Mucosa of descending colon (tissue), 3 donors: Measurements from ENCODE around the gene C3orf38. TPM values are rescaled to one million over a fixed set of nuclear protein-coding genes. Genes with fewer than 3 reads are reported as not detected.
"Not testable (repeated sequence)": the region's sequence is repeated elsewhere in the genome, so short reads cannot be mapped to it uniquely, and the experiment has no call there.

Experiments
- ATAC-seq: fragments of 200-7000 bp; cut with Tn5 transposase; one replicate; pipeline ENCODE4 v1.9.1; 2020; ENCODE audit warnings: mild to moderate bottlenecking, moderate library complexity
- DNase-seq, 3 donors: peaks; one replicate each; pipeline ENCODE4 v3.0.0-alpha.2; 2020
- H3K36me3 ChIP-seq: fragments of 200-600 bp; one replicate; pipeline ENCODE4 v1.8.0; 2021; ENCODE audit warnings: low read depth, mild to moderate bottlenecking
- H3K4me1 ChIP-seq: fragments of 200-600 bp; one replicate; pipeline ENCODE4 v1.8.0; 2021; ENCODE audit warnings: low read depth, mild to moderate bottlenecking
- H3K4me3 ChIP-seq: fragments of 200-600 bp; one replicate; pipeline ENCODE4 v1.8.0; 2021; ENCODE audit warnings: mild to moderate bottlenecking
- H3K9me3 ChIP-seq: fragments of 200-600 bp; one replicate; pipeline ENCODE4 v1.8.0; 2021; ENCODE audit warnings: mild to moderate bottlenecking
- intact Hi-C, 2 donors: fragments of 100-400 bp; cut with DNase I in 1 of 2; cut with micrococcal nuclease in 1 of 2; formaldehyde crosslinking; loops; one replicate each; pipeline versions ENCODE4 v1.11.0 to v1.11.1; 2022; cut with DNase I, micrococcal nuclease
- total RNA-seq, 3 donors: library from RNA; stranded (reverse); fragmentation: NEBNext Ultra II Directional in 2 of 3; extraction: Animal tissue kit (Norgen Biotek cat#: 25700) in 2 of 3; gene quantifications; one replicate each; pipeline versions ENCODE4 v1.2.1 to v1.2.4, GENCODE V29; 2021 to 2023
- TF ChIP-seq, protein P1 (sequence below): fragments of 200-600 bp; IDR thresholded peaks from one replicate; pipeline ENCODE4 v1.8.0; 2022; ENCODE audit warnings: antibody characterized with exemption, mild to moderate bottlenecking
- donor health status: DM: no; HTN: no; CAD: no; lungs with moderate emphysema.
- donor health status: DM: no; HTN: no; CAD: no.
- donor health status: DM: no; HTN: yes; CAD: no.

C3orf38 gene
- total RNA-seq, 3 donors from 2014 or later = 18.3 to 25.4 (median 22.8) TPM

DNA sequence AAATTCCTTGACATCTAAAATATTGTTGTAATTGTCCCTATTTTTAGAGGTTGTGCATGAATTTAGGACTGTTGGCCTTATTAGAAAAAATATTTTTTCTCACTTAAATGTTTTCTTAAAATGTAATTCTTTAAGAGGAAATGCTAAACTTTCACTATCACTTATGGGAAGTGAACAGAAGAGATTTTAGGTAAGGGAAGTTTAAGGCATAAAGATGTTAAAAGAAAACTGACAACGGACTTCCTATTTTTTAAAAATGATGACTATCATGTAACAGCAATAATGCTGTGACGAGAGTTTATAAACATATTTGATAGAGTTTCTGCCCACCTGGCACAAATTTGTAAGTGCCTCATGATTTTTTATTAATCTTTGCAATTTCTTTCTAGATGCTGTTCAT lies 3.1 kb downstream of the C3orf38 start:
- H3K9me3 ChIP-seq = no peaks in the 10 kb centered on the region
- intact Hi-C loops = no loop called here
- peaks cover 12% of the 10 kb centered on the region for H3K4me1 ChIP-seq
- ATAC-seq (no peak), DNase-seq (no peak)
- peaks cover 7% of the 10 kb centered on the region for H3K36me3 ChIP-seq
- no peak overlapping the region for H3K4me3 ChIP-seq
- TF ChIP-seq, protein P1, sequence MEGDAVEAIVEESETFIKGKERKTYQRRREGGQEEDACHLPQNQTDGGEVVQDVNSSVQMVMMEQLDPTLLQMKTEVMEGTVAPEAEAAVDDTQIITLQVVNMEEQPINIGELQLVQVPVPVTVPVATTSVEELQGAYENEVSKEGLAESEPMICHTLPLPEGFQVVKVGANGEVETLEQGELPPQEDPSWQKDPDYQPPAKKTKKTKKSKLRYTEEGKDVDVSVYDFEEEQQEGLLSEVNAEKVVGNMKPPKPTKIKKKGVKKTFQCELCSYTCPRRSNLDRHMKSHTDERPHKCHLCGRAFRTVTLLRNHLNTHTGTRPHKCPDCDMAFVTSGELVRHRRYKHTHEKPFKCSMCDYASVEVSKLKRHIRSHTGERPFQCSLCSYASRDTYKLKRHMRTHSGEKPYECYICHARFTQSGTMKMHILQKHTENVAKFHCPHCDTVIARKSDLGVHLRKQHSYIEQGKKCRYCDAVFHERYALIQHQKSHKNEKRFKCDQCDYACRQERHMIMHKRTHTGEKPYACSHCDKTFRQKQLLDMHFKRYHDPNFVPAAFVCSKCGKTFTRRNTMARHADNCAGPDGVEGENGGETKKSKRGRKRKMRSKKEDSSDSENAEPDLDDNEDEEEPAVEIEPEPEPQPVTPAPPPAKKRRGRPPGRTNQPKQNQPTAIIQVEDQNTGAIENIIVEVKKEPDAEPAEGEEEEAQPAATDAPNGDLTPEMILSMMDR = no peak

DNA sequence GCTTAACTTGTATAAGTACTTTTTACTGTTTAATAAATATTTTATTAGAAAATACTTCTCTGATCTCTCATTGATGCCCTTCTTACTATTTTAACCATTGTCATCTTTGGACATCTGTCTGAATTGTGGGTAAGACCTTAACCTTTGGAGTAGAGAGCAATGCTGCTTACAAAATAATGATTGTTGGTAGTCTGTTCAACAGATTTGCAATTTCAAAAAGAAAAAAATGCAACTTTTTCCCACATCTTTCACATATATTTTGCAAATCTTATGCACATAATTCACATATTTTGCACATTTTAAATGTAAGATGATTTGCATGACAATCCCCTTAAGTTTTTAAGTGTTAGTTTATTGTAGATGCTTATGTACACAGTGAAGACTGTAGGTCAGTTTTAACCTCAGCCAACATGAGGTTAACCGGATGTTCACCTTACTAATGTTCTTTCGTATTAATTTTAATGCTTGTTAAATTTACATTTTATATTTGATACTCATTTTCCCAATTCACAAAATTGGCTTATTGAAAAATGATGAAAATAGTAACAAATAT lies 16.7 kb downstream of the C3orf38 start:
- no peak for DNase-seq
- Histone ChIP-seq H3K4me1 (no peaks in the 10 kb centered on the region), H3K9me3 (no peaks in the 10 kb centered on the region), H3K4me3 (no peak overlapping the region), H3K36me3 (no peaks in the 10 kb centered on the region)
- intact Hi-C loops = no loop called here
- TF ChIP-seq, protein P1 = no peak
- no peak for ATAC-seq

DNA sequence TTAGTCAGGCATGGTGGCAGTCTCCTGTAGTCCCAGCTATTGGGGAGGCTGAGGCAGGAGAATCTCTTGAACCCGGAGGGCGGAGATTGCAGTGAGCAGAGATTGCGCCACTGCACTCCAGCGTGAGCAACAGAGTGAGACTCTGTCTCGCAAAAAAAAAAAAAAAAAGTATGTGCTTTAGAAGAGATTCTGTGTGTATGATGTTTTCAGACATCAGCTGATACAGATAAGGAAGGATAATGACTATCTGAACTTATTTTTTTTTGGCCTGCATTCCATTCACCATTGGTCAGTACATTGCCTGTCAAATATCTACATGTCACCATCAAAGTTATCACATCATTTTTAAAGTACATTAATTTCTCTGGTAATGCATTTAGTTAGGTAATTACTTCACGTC lies 17.4 kb downstream of the C3orf38 start:
- intact Hi-C loops = no loop called here
- DNase-seq (no peak), ATAC-seq (no peak)
- TF ChIP-seq, protein P1 = no peak
- Histone ChIP-seq H3K4me3 (no peak overlapping the region), H3K36me3 (no peaks in the 10 kb centered on the region), H3K9me3 (no peaks in the 10 kb centered on the region), H3K4me1 (no peaks in the 10 kb centered on the region)

DNA sequence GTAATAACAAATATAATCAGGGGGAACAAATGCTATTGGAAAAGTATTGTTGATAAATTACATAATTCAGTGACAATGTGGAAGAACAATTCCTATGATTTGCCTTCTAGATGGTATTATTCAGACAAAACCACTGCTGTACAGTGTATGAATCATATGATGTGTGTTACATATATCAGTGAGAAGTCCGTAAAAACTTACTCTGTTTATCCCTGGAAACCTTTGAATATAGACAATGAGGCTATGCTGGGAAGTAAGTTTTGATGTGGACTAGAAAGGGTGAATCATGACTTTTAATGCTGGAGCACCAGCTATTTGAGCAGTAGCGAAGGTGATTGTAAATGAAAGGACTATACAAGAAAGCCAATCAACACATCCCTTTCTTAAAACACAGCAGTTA lies 17.9 kb downstream of the C3orf38 start:
- DNase-seq (no peak), ATAC-seq (no peak)
- intact Hi-C loops = no loop called here
- TF ChIP-seq, protein P1 = no peak
- no peaks in the 10 kb centered on the region for H3K4me1 ChIP-seq
- no peaks in the 10 kb centered on the region for H3K36me3 ChIP-seq
- no peak overlapping the region for H3K4me3 ChIP-seq
- H3K9me3 ChIP-seq = no peaks in the 10 kb centered on the region

DNA sequence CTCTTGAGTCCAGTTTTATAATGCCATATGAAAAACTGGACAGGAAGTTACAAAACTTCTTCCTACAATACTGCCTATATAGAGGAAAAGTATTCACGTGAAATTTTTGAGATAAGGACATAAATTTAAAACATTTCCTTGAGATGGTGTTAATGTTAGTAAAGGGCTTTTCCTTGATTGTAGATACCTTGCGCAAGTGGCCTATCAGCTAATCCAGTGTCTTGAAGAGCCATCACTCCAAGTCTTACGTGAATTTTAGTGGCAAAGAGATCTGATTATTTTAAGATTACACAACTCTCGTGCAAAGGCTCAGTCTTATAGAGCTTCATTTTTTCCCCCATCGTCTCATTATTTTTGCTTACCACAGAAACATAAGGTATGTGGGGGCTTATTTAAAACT lies 18.4 kb downstream of the C3orf38 start:
- DNase-seq (no peak), ATAC-seq (no peak)
- H3K36me3 ChIP-seq = no peaks in the 10 kb centered on the region
- no peaks in the 10 kb centered on the region for H3K9me3 ChIP-seq
- TF ChIP-seq, protein P1 = no peak
- H3K4me3 ChIP-seq = no peak overlapping the region
- no peaks in the 10 kb centered on the region for H3K4me1 ChIP-seq
- intact Hi-C loops = no loop called here

DNA sequence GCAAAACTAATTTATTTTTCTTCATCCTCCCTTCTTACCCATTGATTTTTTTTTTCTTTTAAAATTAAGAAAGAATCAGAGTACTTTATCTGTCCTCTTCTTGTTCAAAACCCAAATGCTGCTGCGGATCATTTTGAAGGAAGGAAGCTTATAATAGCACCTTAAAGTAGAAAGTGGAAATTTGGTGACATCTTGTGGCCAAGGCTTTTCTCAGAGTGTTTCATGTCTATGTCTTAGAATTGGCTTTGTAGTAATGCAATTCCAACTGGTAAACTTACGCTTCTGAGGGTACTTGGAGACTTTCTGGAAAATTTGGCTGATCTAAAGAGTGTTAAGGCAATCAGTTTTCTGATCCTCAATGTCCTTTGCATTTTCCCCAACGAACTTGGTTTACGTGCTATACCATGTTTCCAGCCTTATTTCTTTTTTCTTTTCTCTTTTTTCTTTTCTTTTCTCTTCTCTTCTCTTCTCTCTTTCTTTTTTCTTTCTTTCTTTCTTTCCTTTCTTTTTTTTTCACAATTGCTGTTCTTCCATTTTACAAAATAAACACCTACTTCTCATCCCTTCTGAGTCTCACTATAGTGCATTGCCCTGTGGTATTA lies 30.7 kb downstream of the C3orf38 start:
- intact Hi-C loops = no loop called here
- no peak overlapping the region for H3K4me3 ChIP-seq
- DNase-seq (peak in 1 of 3 donors; percentile 24), ATAC-seq (no peak)
- TF ChIP-seq, protein P1 = no peak
- H3K9me3 ChIP-seq = no peaks in the 10 kb centered on the region
- H3K4me1 ChIP-seq = no peaks in the 10 kb centered on the region
- H3K36me3 ChIP-seq = no peaks in the 10 kb centered on the region

DNA sequence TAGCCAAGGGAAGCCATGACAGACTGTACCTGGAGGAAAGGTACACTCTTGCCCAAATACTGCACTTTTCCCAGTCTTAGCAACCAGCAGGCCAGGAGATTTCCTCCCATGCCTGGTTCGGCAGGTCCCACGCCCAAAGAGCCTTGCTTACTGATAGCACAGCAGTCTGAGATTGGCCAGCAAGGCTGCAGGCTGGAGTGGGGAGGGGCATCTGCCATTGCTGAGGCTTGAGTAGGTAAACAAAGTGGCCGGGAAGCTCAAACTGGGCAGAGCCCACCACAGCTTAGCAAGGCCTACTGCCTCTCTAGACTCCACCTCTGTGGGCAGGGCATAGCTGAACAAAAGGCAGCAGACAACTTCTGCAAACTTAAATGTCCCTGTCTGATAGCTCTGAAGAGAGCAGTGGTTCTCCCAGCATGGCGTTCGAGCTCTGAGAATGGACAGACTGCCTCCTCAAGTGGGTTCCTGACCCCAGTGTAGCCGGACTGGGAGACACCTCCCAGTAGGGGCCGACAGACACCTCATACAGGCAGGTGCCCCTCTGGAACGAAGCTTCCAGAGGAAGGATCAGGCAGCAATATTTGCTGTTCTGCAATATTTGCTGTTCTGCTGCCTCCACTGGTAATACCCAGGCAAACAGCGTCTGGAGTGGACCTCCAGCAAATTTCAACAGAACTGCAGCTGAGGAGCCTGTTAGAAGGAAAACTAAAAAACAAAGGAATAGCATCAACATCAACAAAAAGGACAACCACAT lies 32.6 kb downstream of the C3orf38 start:
- H3K4me3 ChIP-seq, DNase-seq, H3K36me3 ChIP-seq, intact Hi-C loops, ATAC-seq, H3K9me3 ChIP-seq, H3K4me1 ChIP-seq: not testable (repeated sequence)
